Stimulated activated CD8-positive, alpha-beta memory T cell treated with anti-CD3 and anti-CD28 coated beads, Interleukin-4, amount 100 ng/mL, for 1 hour (primary cell): Measurements from ENCODE around the gene RBM39.
"Not testable (repeated sequence)": the region's sequence is repeated elsewhere in the genome, so short reads cannot be mapped to it uniquely, and the experiment has no call there.

Experiments used
- DNase-seq, 2 donors: peaks; one replicate each; pipeline ENCODE4 v3.0.0-alpha.2; 2020; ENCODE audit warnings: low read depth in 2 of 2, low spot score in 1 of 2

The RBM39 gene

DNA sequence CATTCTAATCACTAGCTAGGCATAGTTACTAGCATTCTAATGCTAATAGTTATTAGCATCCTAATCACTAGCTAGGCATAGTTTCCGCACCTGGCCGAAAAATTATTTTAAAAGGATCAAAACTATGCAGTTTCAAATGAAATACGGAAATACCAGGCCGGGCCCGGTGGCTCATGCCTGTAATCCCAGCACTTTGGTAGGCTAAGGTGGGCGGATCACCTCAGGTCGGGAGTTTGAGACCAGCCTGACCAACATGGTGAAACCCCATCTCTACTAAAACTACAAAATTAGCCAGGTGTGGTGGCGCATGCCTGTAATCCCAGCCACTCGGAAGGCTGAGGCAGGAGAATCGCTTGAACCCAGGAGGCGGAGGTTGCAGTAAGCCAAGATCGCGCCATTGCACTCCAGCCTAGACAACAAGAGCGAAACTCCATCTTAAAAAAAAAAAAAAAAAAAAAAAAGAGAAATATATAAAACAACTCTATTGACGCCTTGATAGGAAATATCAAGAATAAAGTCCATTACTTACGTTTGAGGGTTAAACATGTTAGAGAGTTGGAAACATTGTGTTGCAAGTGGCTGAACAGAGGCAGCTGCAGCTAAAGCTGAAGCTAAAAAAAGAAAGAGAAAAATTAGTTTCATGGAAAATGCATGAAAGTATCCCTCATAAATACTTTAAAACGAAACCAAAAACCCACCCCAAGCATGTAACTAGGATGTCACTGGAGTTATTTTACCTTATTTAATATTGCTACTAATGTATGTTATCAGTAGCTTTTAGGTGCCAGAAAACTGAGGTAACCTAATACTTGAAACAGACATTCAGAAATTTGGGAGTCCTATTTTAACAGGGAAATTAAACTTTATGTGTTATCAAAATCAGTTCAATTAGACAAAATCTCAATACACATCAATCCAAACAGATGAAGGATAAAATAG lies 35.2 kb downstream of the RBM39 start:
- not testable (repeated sequence) for DNase-seq

DNA sequence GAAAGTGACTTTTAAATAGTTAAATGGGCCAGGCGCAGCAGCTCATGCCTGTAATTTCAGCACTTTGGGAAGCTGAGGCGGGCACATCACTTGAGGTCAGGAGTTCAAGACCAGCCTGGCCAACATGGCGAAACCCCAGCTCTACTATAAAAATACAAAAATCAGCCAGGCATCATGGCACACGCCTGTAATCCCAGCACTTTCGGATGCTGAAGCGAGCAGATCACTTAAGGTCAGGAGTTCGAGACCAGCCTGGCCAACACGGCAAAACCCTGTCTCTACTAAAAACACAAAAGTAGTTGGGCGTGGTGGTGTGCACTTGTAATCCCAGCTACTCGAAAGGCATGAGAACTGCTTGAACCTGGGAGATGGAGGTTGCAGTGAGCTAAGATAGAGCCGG lies 36.2 kb downstream of the RBM39 start:
- not testable (repeated sequence) for DNase-seq

DNA sequence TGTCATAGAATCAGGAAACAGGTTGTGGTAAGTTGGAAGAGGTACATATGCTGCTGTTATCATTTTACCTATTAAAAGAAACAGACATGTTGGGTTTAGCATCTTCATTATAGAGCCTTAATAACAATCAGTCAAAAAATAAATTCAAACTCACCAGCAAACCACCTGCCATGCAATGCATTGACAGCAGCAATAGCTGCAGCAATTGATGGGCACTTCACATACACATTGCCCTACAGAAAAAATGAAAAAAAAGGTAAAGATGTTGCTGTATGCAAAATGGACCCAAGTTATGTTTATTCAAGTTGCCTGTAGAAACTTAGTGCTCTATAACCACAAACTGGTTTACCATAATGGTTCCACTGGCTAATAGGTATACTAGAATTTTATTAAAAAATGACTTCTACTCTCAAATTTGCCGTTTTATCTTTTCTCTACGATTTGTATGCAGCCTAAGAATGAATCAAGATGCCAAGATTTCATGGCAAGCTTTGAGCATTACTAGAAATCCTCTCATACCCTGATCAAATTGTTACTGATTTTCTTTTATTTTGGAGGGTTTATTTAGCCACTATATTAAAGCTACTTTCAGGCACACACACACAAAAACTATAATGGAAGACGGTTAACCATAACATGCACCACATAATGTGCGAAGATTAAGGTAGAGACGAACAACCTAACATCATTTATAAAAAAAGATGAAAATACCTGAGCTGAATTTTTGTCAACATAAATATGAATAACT lies 37.4 kb downstream of the RBM39 start:
- DNase-seq, result no peak

- DNase-seq, result no peak
These were observed 39.0 kb downstream of the RBM39 start for GRCh38 chr20:35702824-35703695.

DNA sequence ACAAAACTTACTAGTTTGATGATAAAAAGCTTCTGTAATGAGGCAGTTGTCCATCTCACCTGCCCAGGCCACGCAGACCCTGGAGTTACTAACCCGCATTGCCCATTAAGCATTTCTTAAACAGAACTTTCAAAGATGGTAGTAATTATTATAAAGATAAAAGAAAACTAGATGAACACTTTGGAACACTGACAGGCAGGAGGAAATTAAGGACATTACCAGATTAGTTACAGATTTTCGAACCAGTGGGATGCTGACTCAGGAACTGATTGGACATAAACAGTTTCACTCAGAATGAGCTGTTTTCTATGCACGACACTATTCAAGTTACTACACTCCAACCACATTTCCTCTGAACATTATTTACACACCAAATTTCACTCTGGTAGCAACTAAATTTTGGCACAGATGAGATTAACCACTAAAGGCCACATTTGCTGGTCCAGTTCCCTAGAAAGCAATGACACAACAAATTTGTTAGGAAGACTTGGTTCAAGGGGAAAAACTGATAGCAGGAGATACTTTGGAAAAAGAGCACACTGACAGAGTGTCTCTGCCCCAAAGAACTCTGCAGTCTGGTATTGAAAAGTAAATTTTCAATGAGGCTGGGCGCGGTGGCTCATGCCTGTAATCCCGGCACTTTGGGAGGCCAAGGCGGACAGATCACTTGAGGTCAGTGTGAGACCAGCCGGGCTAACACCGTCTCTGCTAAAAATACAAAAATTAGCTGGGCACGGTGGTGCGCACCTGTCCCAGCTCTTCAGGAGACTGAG lies 39.8 kb downstream of the RBM39 start:
- DNase-seq, result no peak

DNA sequence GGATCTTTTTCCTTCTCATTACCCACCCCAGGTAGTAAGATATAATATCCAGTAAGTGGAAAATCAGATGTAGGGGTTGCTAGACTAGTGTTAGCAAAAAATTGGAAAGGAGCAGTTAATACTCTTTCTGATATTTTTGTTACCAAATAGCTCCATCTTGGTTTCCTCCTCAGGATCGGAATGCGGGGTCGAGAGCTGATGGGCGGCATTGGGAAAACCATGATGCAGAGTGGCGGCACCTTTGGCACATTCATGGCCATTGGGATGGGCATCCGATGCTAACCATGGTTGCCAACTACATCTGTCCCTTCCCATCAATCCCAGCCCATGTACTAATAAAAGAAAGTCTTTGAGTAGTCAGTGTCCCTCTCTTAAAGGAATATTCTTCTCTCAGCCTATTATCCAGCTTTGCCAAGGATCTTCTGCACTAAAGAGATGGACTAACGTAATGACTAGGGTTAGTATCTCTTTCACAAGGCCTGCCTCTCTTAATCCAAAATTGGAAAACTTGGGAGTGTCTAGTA lies 41.4 kb downstream of the RBM39 start:
- DNase-seq, result no peak

GRCh38 chr20:35699957-35700624 lies 42.0 kb downstream of the RBM39 start:
- no peak for DNase-seq

GRCh38 chr20:35699127-35699956 lies 42.7 kb downstream of the RBM39 start, which contains the start of the genes NFS1 and ROMO1:
TSS of gene NFS1 (minus strand) at chr20:35699352. CDS start at chr20:35699288, 64 bp downstream.
TSS of gene ROMO1 (plus strand) at chr20:35699405. CDS start at chr20:35699633, 228 bp downstream.
- peak; percentile 60 to 71 for DNase-seq

DNA sequence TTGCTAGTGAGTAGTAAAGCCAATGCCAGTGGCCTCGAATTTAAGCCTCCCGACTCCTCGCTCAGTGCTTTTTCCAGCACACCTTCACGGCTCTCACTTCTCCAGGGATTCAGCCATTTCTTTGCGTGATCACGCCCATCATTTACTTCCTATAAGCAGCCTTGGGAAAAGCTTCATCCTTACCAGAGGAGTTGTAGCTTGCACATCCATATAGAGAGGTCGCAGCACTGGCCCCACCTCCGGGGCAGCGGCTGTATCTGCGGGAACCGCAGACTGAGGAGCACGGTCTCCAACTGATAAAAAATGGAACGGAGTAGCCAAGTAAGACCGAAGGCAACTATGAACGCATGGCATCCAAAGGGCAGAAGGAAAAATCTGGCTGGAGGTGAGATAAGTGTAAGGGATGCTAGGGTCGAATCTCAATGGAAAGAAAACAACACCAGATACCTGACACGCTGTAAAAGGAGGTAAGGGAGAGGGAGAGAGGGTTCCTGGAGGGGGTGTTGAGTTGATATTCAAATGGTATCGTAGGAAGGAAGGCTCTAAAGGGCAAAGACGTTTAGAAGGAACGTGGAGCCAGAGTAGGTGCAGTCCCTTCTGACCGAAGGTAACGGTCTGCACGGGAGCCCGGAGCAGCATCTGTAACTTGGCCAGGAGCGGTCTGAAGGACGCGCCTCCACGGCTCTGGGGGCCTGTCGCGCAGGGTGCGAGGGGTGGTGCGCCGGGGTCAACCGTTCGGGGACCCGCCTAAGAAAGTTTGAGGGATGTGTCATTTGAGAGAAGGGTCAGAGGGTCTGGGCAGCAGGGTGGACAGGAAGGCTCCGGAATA lies 43.5 kb downstream of the RBM39 start:
- no peak for DNase-seq

DNA sequence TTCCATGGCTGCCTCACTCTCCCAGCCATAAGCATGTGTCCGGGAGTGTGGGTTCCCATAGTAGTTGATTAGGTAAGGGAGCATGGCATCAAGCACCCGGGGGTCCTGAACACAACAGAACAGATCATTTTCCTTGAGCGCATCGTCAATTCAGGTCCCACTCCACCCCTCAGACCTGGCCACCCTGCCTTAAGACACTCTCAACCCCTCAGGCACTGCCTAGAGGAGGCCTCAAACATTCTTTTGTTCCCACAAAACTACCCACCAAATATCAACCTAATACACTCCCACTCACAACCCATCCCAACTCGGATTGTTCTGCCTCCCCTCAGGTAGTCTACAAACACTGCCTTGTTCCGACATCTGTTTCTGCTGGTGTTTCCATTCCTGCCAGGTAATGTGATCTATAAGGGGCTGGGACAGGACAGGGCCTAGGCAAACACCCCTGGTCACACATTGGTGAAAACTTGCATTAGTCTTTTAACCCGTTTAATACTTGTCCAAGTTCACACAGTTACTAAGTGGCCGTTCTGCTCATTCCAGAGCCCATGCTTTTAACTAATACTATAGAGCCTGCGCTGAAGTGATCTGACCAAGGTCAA lies 44.3 kb downstream of the RBM39 start:
- no peak for DNase-seq

GRCh38 chr20:35695978-35696377 lies 46.1 kb downstream of the RBM39 start:
- no peak for DNase-seq

- no peak for DNase-seq
These were observed 46.8 kb downstream of the RBM39 start for GRCh38 chr20:35695245-35695749.

DNA sequence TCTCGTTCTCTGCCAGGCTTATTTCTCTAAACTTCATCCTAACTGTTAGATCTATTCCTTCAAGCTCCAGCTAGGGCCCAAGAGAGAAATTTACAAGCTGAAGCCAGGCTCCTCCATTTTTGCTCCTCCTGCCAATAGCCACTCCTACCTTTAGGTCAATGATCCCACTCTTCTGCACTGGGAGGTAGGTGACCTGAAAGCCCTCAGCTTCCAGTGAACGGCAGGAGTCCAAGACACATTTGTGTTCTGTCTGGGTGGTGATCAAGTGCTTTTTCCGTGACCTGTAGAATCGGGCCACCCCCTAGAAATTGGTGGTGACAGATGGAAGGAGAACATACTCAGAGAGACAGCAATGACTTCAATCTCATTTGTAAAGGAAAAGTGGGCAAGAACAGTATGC lies 51.8 kb downstream of the RBM39 start:
- DNase-seq, result no peak

- DNase-seq, result not testable (repeated sequence)
These were observed 55.2 kb downstream of the RBM39 start for GRCh38 chr20:35686872-35687271.

DNA sequence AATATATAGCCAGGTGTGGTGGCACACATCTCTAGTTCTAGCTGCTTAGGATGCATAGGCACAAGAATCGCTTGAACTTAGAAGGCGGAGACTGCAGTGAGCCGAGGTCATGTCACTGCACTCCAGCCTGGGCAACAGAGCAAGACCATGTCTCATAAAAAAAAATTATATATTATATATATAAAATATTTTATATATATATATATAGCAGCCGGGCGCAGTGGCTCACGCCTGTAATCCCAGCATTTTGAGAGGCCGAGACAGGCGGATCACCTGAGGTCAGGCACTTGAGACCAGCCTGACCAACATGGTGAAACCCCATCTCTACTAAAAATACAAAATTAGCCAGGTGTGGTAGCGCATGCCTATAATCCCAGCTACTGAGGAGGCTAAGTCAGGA lies 56.7 kb downstream of the RBM39 start:
- DNase-seq, result not testable (repeated sequence)

DNA sequence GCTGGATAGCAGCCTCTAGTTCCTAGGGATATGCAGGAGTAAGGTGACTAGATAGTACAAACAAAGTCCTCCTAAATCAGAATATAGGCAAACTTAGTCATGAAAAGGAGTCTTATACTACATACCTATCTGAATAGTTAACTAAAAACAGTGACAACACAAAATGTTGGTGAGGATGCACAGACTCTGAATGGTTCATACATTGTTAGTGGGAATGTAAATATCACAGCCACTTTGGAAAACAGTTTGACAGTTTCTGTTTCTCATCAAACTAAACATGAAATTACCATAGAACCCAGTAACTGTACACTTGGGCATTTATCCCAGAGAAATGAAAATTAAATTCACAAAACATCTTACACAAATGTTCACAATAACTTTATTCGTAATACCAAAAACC lies 60.1 kb downstream of the RBM39 start:
- no peak for DNase-seq
